ENCODE data around the gene CCT8. TPM values are rescaled to one million over a fixed set of nuclear protein-coding genes. Genes with fewer than 3 reads are reported as not detected.
"Not testable (repeated sequence)": the region's sequence is repeated elsewhere in the genome, so short reads cannot be mapped to it uniquely, and the experiment has no call there.

Gene CCT8
- polyA plus RNA-seq, 5 donors = 229 to 293 (median 238) TPM

DNA sequence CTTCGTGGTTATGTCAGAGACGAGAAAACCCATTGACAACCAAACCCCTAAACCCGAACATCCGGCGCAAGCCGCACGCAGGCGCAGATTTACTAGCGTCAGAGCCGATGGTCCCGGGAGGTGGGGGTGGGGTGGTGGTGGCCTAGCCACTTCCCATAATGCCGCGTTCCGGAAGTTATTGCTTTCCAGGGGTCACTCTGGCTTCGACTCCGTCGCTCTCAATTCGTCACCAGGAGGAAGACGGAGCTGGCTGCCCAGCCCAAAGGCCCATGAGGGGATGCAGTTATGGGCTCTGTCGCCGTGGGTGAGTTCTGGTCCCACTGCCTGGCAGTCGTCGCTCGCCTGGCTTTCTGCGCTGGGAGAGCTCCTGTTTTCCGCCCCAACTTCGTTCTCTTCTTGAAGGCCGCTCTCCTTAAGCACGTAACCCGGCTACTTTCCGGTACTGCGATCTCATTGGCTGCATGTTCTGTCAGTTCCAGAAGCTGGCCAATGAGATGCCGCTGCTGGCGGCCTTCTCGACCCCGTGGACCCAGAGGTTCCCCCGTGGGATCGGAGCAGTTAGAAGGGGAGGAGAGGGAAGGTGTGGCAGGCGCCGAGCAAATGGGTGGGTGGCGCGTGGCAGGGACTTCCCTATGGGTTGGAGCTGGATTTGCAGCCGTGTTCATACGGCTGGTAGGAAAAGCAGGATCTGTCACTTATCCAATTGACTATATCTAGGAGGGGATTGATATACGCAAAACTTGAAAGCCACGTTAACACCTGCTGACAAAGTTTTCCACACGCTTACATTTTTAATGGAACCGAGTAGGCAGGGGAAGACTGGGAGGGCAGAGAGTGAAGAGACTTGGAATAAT lies 48.7 kb downstream of the CCT8 start, which contains the start of gene USP16:
Gene USP16, plus strand, starts transcription at position 195 of the 854 bp plus-strand sequence. CDS start 3,246 bp downstream, outside the sequence.
- peak; percentile 100 for DNase-seq

DNA sequence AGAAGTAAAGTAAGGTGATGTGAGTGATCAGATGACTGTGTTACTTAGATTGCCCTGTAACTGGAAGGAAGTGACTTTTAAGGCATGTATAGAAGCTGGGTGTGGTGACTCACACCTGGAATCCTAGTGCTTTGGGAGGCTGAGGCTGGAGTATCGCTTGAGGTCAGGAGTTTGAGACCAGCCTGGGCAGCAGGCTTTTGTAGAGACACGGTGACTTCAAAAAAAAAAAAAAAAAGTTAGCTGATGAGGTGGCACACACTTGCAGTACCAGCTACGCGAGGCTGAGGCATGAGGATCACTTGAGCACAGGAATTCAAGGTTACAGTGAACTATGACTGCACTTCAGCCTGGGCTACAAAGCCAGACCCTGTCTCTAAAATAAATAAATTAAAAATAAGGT lies 51.3 kb downstream of the CCT8 start:
- no peak for DNase-seq

DNA sequence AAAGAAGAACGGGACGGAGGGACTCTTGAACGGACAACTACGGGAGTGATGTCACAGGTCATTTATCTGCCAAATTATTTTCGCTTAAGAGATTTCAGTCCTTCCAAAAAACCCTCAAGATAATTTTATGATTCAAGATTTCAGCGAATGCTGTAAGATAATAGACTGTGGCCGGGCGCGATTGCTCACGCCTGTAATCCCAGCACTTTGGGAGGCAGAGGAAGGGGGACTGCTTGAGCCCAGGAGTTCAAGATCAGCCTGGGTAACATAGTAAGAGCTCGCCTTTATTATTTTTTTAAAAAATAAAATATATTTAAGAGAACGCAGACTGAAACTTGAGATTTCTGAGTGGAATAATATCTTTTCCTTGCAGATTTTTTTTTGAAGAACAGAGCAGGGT lies 54.9 kb downstream of the CCT8 start:
- no peak for DNase-seq

DNA sequence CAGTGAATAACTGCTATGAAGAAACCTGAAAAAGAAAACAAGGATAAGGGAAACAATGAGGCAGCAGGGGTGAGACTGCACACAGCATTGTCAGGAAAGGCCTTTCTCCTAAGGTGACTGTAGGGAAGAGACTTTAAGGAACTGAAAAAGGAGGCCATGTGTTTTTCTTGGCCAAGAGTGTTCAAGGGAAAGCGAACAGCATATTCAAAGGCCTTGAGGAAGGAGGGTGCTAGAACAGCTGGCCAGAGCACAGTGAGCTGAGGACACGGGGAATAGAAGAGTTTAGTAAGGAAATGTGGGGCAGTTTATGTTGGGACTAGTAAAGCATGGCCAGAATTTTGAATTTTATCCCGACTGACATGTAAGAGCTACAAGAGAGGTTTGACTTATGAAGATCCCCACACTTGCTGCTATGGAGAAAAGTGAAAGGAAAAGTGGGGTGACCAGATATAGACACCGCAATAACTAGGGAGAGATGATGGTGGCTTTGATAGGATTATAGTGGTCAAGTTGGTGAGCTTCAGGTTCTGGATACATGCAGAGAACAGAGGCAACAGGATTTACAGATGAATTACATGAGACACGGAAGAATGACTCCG lies 55.7 kb downstream of the CCT8 start:
- DNase-seq = no peak

DNA sequence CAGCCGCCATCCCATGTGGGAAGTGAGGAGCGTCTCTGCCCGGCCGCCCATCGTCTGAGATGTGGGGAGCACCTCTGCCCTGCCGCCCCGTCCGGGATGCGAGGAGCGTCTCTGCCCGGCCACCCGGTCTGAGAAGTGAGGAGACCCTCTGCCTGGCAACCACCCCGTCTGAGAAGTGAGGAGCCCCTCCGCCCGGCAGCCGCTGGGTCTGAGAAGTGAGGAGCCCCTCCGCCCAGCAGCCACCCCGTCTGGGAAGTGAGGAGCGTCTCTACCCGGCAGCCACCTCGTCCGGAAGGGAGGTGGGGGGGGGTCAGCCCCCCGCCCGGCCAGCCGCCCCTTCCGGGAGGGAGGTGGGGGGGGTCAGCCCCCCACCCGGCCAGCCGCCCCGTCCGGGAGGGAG lies 62.2 kb downstream of the CCT8 start:
- not testable (repeated sequence) for DNase-seq

DNA sequence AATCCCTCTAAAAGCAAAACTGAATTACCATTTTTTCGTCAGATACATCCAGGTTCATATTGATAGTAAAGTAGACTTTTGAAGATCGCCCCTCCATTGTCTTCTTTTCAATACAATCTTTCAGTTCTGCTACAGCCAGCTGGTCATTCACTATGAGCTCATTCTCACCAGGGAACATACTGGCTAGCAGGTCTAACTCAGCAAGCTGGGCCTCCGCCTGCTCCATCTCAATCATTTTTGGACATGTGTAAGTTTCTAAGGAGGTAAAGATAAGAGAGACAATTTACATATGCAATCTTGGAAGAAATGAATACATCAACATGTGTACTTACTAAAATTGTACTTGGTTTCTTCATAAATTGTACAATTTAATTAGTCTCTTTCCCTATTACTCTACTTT lies 65.1 kb downstream of the CCT8 start:
- no peak for DNase-seq

DNA sequence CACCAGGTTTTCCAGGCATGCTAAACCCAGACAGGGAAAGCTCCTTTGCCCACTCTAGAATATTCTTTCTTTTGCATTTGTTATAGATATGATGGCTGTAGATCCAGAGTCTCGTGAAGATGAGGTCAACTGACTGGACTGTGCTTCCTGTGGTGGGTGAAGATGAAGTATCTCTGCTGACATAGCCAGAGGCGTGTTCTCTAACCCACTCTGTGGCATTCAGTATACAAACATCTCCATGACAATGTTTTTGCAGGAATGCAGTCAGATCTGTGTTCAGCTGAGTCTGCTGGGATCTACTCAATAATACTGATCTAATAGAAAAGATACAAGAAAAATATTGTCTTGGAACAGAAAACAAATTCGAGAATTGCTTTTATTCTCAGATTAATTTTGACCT lies 65.6 kb downstream of the CCT8 start:
- DNase-seq = no peak

DNA sequence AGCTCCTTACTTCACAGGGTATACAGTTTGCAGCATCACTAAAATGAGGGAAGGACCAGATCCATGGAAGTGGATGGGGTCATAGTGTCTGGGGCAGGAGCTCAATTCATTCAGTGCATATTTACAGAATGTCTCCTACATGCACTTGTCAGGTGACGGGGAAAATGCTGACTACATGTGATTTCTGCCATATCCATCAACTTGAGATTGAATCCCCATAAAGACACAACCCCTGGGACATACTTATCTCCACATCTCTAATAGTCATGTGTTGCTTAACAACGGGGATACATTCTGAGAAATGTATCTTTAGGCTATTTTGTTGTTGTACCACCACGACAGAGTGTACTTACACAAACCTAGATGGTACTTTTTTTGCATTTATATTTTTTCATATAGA lies 66.3 kb downstream of the CCT8 start:
- no peak for DNase-seq

Other genes with a start within 250 kb of the CCT8 start
- gene LTN1, start 80.8 kb downstream of the CCT8 start, polyA plus RNA-seq (ENCODE audit: insufficient read depth in 1 of 5, insufficient read length in 5 of 5, low replicate concordance in 1 of 5) = 10 to 100 TPM; 21.7 to 47.8 (median 36.9) TPM
- gene RWDD2B, start 54.3 kb downstream of the CCT8 start, polyA plus RNA-seq (ENCODE audit: insufficient read depth in 1 of 5, insufficient read length in 5 of 5, low replicate concordance in 1 of 5) = 10 to 100 TPM; 22.5 to 29.6 (median 23.4) TPM
- gene USP16, start 49.0 kb downstream of the CCT8 start, polyA plus RNA-seq (ENCODE audit: insufficient read depth in 1 of 5, insufficient read length in 5 of 5, low replicate concordance in 1 of 5) = 10 to 100 TPM; 44.9 to 70.5 (median 59.3) TPM
- 1 to 10 TPM; 5.2 to 7.9 (median 6.6) TPM for gene MAP3K7CL, start 57.0 kb upstream of the CCT8 start, polyA plus RNA-seq (ENCODE audit: insufficient read depth in 1 of 5, insufficient read length in 5 of 5, low replicate concordance in 1 of 5)
- gene BACH1, start 225.3 kb upstream of the CCT8 start, polyA plus RNA-seq (ENCODE audit: insufficient read depth in 1 of 5, insufficient read length in 5 of 5, low replicate concordance in 1 of 5) = 10 to 100 TPM; 23.8 to 45.7 (median 43.5) TPM

Data from right lung (tissue), 5 donors.